ENCODE results near the gene CCDC107. TPM values are rescaled to one million over a fixed set of nuclear protein-coding genes. Genes with fewer than 3 reads are reported as not detected.
"Not testable (repeated sequence)": the region's sequence is repeated elsewhere in the genome, so short reads cannot be mapped to it uniquely, and the experiment has no call there.

The CCDC107 gene
- total RNA-seq, 2 experiments from 2014 or later: 32.7 to 36.3 TPM

GRCh38 chr9:35618854-35619799 is 39.0 kb upstream of the CCDC107 start:
- H3K4me3 Mint-ChIP-seq: peak overlapping the region; percentile 88
- POLR2A ChIA-PET: interaction anchor here (0.9 to 9.6 kb wide), 14 partner anchors 9 to 130 kb away, joined by 3 to 166 read pairs (median 10); partner anchors contain the start of genes ARHGEF39, CCDC107, CREB3 and GBA2
- H3K9me3 Mint-ChIP-seq: no peaks in the 10 kb centered on the region
- H3K27me3 Mint-ChIP-seq: no peaks in the 10 kb centered on the region
- peak overlapping the region; percentile 96 for H3K27ac Mint-ChIP-seq
- peaks cover 14% of the 10 kb centered on the region for H3K36me3 Mint-ChIP-seq
- peak; percentile 78 for ATAC-seq (ENCODE audit: low read depth)
- peaks cover 57% of the 10 kb centered on the region for H3K4me1 Mint-ChIP-seq
- DNase-seq: peak; percentile 73

DNA sequence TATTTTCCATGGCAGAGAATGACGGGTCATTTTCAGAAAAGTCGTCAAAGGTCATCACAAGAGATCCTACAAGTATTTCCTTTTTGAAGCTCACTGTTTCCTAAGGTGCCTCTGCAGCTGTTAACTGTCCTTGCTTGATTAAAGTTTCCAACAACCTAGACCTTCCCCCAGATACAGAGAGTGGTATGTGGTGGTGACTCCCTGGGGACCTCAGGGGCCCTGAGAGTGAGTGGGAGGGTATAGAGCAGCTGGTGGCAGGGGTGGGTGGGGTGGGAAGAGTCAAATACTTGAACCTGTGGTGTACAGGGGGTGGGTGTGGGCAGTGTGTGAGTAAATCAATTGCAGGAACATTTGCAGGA is 38.3 kb upstream of the CCDC107 start:
- no peaks in the 10 kb centered on the region for H3K27me3 Mint-ChIP-seq
- DNase-seq (no peak), ATAC-seq (ENCODE audit: low read depth) (peak; percentile 37)
- H3K9me3 Mint-ChIP-seq: no peaks in the 10 kb centered on the region
- peaks cover 9% of the 10 kb centered on the region for H3K36me3 Mint-ChIP-seq
- POLR2A ChIA-PET: interaction anchor here (0.9 to 9.6 kb wide), 14 partner anchors 9 to 130 kb away, joined by 3 to 166 read pairs (median 10); partner anchors contain the start of genes ARHGEF39, CCDC107, CREB3 and GBA2
- peaks cover 57% of the 10 kb centered on the region for H3K4me1 Mint-ChIP-seq
- peak overlapping the region; percentile 96 for H3K27ac Mint-ChIP-seq
- H3K4me3 Mint-ChIP-seq: peak overlapping the region; percentile 88

DNA sequence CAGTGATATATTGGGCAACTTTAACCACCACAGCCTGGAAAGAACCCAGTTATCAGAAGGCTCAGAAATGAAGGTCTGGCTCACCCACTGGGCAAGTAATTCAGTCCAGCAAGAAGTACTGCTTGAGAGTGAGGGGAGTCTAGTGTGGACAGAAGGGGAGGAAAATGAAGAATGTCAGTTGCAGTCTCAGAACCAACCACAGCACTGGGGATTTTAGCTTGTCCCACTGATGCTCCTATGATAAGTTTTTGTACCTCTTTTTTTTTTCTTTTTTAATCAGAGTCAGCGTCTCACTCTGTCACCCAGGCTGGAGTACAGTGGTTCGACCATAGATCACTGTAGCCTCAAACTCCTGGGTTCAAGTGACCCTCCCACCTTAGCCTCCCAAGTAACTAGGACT is 30.5 kb upstream of the CCDC107 start:
- POLR2A ChIA-PET: interaction anchor here (1.2 to 2.5 kb wide), 2 partner anchors 8 to 30 kb away, joined by 3 to 14 read pairs; partner anchors contain the start of gene RMRP
- Mint-ChIP-seq H3K27ac (no peak overlapping the region), H3K4me1 (peaks cover 11% of the 10 kb centered on the region), H3K9me3 (no peaks in the 10 kb centered on the region), H3K27me3 (no peaks in the 10 kb centered on the region), H3K36me3 (peaks cover 4% of the 10 kb centered on the region), H3K4me3 (no peak overlapping the region)
- no peak for ATAC-seq (ENCODE audit: low read depth)
- no peak for DNase-seq

DNA sequence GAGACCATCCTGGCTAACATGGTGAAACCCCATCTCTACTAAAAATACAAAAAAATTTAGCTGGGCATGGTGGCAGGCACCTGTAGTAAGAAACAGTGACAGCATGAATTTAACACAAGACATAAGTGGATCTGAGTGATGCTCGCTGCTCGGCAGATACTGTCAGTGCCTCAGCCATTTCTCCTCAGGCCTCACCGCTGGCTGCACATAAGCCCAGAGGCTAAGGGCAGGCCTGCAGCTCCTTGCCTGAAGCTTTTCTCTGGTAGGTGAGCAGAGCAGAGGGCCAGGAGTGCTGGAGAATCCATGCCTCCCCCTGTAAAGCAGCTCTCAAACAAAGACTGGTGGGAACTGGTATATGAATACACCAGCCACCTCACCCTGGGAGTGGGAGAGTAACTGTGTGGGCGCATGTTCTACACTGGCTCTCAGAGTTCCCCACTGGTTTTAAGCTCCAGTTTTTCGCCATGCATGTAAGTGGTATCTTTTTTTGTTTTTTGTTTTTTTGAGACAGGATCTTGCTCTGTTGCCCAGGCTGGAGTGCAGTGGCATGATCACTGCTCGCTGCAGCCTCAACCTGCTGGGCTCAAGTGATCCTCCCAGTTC is 29.6 kb upstream of the CCDC107 start:
- DNase-seq: no peak
- H3K4me1 Mint-ChIP-seq: peaks cover 10% of the 10 kb centered on the region
- ATAC-seq (ENCODE audit: low read depth): no peak
- H3K4me3 Mint-ChIP-seq: no peak overlapping the region
- H3K9me3 Mint-ChIP-seq: no peaks in the 10 kb centered on the region
- no peak overlapping the region for H3K27ac Mint-ChIP-seq
- POLR2A ChIA-PET: interaction anchor here (1.4 to 2.5 kb wide), 2 partner anchors 9 to 18 kb away, joined by 3 to 14 read pairs; no protein-coding TSS in a partner anchor
- no peaks in the 10 kb centered on the region for H3K27me3 Mint-ChIP-seq
- H3K36me3 Mint-ChIP-seq: peaks cover 4% of the 10 kb centered on the region

DNA sequence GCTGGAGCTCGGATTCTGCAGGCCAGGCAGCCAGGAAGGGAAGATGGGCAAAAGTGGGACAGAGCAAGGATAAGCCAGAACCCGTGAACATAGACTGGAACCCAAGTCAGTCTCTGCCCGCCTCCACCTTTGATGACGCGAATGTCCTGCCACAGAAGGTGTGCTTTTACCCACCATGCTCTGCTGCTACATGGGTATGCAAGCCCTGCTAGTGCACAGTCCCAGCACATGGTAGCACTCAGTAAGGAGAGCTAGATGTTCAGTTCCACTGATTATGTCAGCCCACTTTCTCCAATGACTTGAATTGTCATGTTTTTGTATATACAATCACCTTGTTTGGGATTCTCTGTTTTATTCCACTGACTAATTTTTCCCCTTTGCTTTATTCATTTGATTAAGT is 28.5 kb upstream of the CCDC107 start:
- Mint-ChIP-seq H3K4me3 (no peak overlapping the region), H3K9me3 (no peaks in the 10 kb centered on the region), H3K36me3 (peaks cover 4% of the 10 kb centered on the region), H3K4me1 (peaks cover 10% of the 10 kb centered on the region), H3K27ac (peak overlapping the region; percentile 8), H3K27me3 (no peaks in the 10 kb centered on the region)
- POLR2A ChIA-PET: interaction anchor here (0.6 to 2.5 kb wide), 3 partner anchors 10 to 43 kb away, joined by 3 to 14 read pairs (median 3); no protein-coding TSS in a partner anchor
- DNase-seq (no peak), ATAC-seq (ENCODE audit: low read depth) (peak; percentile 18)

- Mint-ChIP-seq H3K4me1 (peaks cover 33% of the 10 kb centered on the region), H3K27me3 (no peaks in the 10 kb centered on the region), H3K36me3 (peaks cover 19% of the 10 kb centered on the region), H3K4me3 (no peak overlapping the region), H3K9me3 (peaks cover 2% of the 10 kb centered on the region), H3K27ac (no peak overlapping the region)
- DNase-seq (no peak), ATAC-seq (ENCODE audit: low read depth) (no peak)
- POLR2A ChIA-PET: interaction anchor here (0.7 to 2.0 kb wide), 5 partner anchors 10 to 31 kb away, joined by 3 to 6 read pairs (median 4); partner anchors contain the start of gene TESK1
These were observed 22.4 kb upstream of the CCDC107 start for GRCh38 chr9:35635730-35636129.

DNA sequence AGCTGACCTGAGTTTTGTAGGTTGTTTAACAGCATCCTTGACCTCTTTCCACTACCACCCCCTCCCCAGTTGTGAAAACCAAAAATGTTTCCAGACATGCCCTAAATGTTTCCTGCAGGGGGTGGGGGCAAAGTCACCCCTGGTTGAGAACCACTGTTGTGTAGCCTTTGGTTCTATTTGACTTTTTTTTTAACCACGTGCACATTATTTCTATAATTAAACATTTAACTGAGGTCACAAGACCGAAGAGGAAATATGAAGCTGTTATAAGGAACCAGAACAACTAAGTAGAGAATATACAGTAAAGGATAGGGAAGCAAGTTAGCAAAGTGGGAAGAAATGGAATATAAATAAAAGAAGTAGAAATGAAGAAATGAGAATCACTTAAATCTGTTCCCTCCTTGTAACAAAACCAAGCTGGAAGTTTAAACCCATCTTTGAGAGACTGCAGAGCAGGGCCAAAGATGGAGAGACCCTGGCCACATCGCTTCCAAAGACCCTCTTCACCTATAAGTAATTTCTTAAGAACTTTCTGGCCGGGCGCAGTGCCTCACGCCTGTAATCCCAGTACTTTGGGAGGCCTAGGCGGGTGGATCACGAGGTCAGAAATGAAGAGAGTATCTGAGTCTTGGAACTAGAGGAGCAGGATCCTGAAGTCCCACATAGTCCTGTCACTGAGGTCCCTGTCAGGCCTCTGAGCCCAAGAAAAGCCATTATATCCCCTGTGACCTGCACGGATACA is 21.8 kb upstream of the CCDC107 start:
- peak overlapping the region; percentile 7 for H3K4me3 Mint-ChIP-seq
- DNase-seq (no peak), ATAC-seq (ENCODE audit: low read depth) (no peak)
- H3K9me3 Mint-ChIP-seq: peaks cover 2% of the 10 kb centered on the region
- POLR2A ChIA-PET: interaction anchor here (0.7 to 2.0 kb wide), 3 partner anchors 11 to 13 kb away, joined by 3 to 6 read pairs (median 4); no protein-coding TSS in a partner anchor
- peaks cover 24% of the 10 kb centered on the region for H3K36me3 Mint-ChIP-seq
- peak overlapping the region; percentile 19 for H3K27ac Mint-ChIP-seq
- H3K27me3 Mint-ChIP-seq: no peaks in the 10 kb centered on the region
- peaks cover 39% of the 10 kb centered on the region for H3K4me1 Mint-ChIP-seq

DNA sequence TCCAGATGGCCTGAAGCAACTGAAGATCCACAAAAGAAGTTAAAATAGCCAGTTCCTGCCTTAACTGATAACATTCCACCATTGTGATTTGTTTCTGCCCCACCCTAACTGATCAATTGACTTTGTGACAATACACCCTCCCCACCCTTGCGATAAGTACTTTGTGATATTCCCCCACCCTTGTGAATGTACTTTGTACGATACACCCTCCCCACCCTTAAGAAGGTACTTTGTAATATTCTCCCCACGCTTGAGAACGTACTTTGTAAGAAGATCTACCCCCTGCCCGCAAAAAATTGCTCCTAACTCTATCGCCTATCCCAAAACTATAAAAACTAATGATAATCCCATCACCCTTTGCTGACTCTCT is 21.2 kb upstream of the CCDC107 start:
- H3K36me3 Mint-ChIP-seq: peaks cover 28% of the 10 kb centered on the region
- not testable (repeated sequence) for DNase-seq; ATAC-seq (ENCODE audit: low read depth); H3K27ac Mint-ChIP-seq; H3K27me3 Mint-ChIP-seq; H3K4me3 Mint-ChIP-seq; H3K9me3 Mint-ChIP-seq
- POLR2A ChIA-PET: interaction anchor here (2.0 kb wide), 1 partner anchor 10 kb away, joined by 6 read pairs; no protein-coding TSS in a partner anchor
- peaks cover 43% of the 10 kb centered on the region for H3K4me1 Mint-ChIP-seq

GRCh38 chr9:35637427-35637955 is 20.6 kb upstream of the CCDC107 start:
- POLR2A ChIA-PET; H3K4me3 Mint-ChIP-seq; DNase-seq; H3K27me3 Mint-ChIP-seq; H3K27ac Mint-ChIP-seq; H3K9me3 Mint-ChIP-seq; ATAC-seq (ENCODE audit: low read depth): not testable (repeated sequence)
- peaks cover 28% of the 10 kb centered on the region for H3K36me3 Mint-ChIP-seq
- peaks cover 43% of the 10 kb centered on the region for H3K4me1 Mint-ChIP-seq

GRCh38 chr9:35638751-35639150 is 19.3 kb upstream of the CCDC107 start:
- DNase-seq: not testable (repeated sequence)

DNA sequence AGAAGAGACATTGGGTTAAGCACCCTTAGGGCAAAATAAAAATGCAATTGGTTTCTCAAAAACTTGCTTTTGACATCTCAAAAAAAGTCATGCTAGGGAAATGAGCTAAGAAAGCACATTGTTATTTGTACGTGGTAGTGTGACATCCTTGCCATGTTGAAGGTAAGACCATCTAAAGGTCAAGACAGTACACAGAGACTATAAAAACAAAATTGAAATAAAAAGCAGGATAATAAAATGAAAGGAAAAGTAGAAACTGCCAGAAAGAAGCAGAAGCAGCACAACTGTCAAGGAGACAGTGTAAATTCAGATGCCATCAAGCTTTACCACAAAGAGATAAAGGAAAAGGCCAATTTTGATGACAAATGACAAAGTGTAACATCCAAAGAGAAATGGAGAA is 18.9 kb upstream of the CCDC107 start:
- Mint-ChIP-seq H3K4me3 (peak overlapping the region; percentile 56), H3K36me3 (peaks cover 36% of the 10 kb centered on the region), H3K4me1 (peaks cover 51% of the 10 kb centered on the region), H3K27ac (peak overlapping the region; percentile 87)
- POLR2A ChIA-PET: interaction anchor here (0.7 to 3.1 kb wide), 7 partner anchors 8 to 1002 kb away, joined by 3 to 22 read pairs (median 3); partner anchors contain the start of gene SIGMAR1
- H3K9me3 Mint-ChIP-seq, H3K27me3 Mint-ChIP-seq, DNase-seq: not testable (repeated sequence)
- peak; percentile 63 for ATAC-seq (ENCODE audit: low read depth)

More at GRCh38 chr9:35638751-35639150, 19.3 kb upstream of the CCDC107 start:
- peaks cover 51% of the 10 kb centered on the region for H3K4me1 Mint-ChIP-seq
- H3K27ac Mint-ChIP-seq: peak overlapping the region; percentile 87
- H3K36me3 Mint-ChIP-seq: peaks cover 35% of the 10 kb centered on the region
- ATAC-seq (ENCODE audit: low read depth): peak; percentile 81
- POLR2A ChIA-PET: interaction anchor here (0.6 to 3.1 kb wide), 9 partner anchors 8 to 1001 kb away, joined by 3 to 22 read pairs (median 4); partner anchors contain the start of genes SIGMAR1 and SIT1
- not testable (repeated sequence) for H3K9me3 Mint-ChIP-seq, H3K27me3 Mint-ChIP-seq
- peak overlapping the region; percentile 56 for H3K4me3 Mint-ChIP-seq

DNA sequence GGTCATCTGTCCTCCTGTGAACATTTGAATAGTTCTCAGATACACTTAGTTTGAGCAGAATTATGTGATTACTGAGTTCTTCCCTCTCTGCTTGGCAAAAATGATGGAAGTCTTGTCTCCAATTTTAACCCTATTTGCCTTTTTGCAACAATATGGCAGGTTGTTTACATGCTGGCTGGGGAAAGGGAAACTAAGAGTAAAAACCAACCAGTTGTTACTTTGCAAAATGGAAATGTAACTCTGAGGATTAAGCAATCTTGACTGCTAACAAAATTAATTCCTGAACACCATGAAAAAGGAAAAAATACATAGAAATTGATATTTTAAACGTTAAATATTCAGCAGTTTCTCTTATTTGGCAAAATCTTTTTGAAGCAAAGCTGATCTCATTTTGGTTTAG is 18.5 kb upstream of the CCDC107 start:
- DNase-seq (no peak), ATAC-seq (ENCODE audit: low read depth) (peak; percentile 31)
- H3K4me1 Mint-ChIP-seq: peaks cover 55% of the 10 kb centered on the region
- H3K27ac Mint-ChIP-seq: peak overlapping the region; percentile 87
- H3K27me3 Mint-ChIP-seq: no peaks in the 10 kb centered on the region
- H3K36me3 Mint-ChIP-seq: peaks cover 40% of the 10 kb centered on the region
- H3K9me3 Mint-ChIP-seq: peaks cover 2% of the 10 kb centered on the region
- POLR2A ChIA-PET: interaction anchor here (0.7 to 3.1 kb wide), 8 partner anchors 7 to 1002 kb away, joined by 3 to 22 read pairs (median 4); partner anchors contain the start of gene SIGMAR1
- H3K4me3 Mint-ChIP-seq: peak overlapping the region; percentile 56

All from activated naive CD8-positive, alpha-beta T cell treated with anti-CD3 and anti-CD28 coated beads, Interleukin-2, amount 10 ng/mL, durations not matched to agents 7 days and 5 days (primary cell).